GM12875 (cell line): ENCODE results near the gene DUSP2.

ENCODE experiments used
- H3K4me3 ChIP-seq: one replicate; pipeline ENCODE4 v1.5.1; 2011; ENCODE audit warnings: low read depth, low read length, control low read depth
- CTCF ChIP-seq: IDR thresholded peaks from 2 replicates; pipeline ENCODE4 v1.5.1; 2011; ENCODE audit warnings: low read depth, mild to moderate bottlenecking, control low read depth, inconsistent platforms, low read length, moderate library complexity, borderline replicate concordance; ENCODE audit not compliant: insufficient read depth

DUSP2 gene

GRCh38 chr2:96145036-96145847, at the start of gene DUSP2:
DUSP2 (minus strand) TSS chr2:96145440; CDS start chr2:96145354, 86 bp downstream.
- peak within 1 kb of the TSS; percentile 95 for H3K4me3 ChIP-seq
- peak; percentile 5; the same call in 1 of the 2 replicates for TF ChIP-seq CTCF

GRCh38 chr2:96191937-96192670, 46.9 kb upstream of the DUSP2 start:
- no peak overlapping the region for H3K4me3 ChIP-seq
- no peak for TF ChIP-seq CTCF

GRCh38 chr2:96188821-96189526, 43.7 kb upstream of the DUSP2 start:
- TF ChIP-seq CTCF: no peak
- H3K4me3 ChIP-seq: no peak overlapping the region

GRCh38 chr2:96186562-96186961, 41.3 kb upstream of the DUSP2 start:
- no peak for TF ChIP-seq CTCF
- H3K4me3 ChIP-seq: no peak overlapping the region

GRCh38 chr2:96185516-96185915, 40.3 kb upstream of the DUSP2 start:
- no peak overlapping the region for H3K4me3 ChIP-seq
- no peak for TF ChIP-seq CTCF

GRCh38 chr2:96184989-96185388, 39.7 kb upstream of the DUSP2 start:
- no peak for TF ChIP-seq CTCF

More at GRCh38 chr2:96184989-96185388, 39.7 kb upstream of the DUSP2 start:
- H3K4me3 ChIP-seq: no peak overlapping the region
